Ovary (tissue), 9 donors: ENCODE data around the gene CYB5R3. TPM values are rescaled to one million over a fixed set of nuclear protein-coding genes. Genes with fewer than 3 reads are reported as not detected.
A peak's percentile ranks its signal among the peaks of the same experiment; 100 is the strongest.

Source experiments
- DNase-seq, 5 donors: peaks; one replicate each; pipeline ENCODE4 v3.0.0-alpha.2; 2019 to 2020
- H3K27ac ChIP-seq, 2 donors: fragments of 200-600 bp; one replicate each; pipeline versions ENCODE4 v1.5.1 to v1.8.0; 2019 to 2022
- H3K27me3 ChIP-seq: fragments of 200-600 bp; one replicate; pipeline ENCODE4 v1.8.0; 2022
- H3K36me3 ChIP-seq: fragments of 200-600 bp; sonication (generic); one replicate; pipeline ENCODE4 v1.5.1; 2019
- H3K4me1 ChIP-seq: one replicate; pipeline ENCODE4 v1.8.1; 2013; ENCODE audit warnings: mild to moderate bottlenecking, moderate library complexity; ENCODE audit not compliant: insufficient read depth
- H3K4me3 ChIP-seq: fragments of 200-600 bp; sonication (generic); one replicate; pipeline ENCODE4 v1.5.1; 2017
- H3K9me3 ChIP-seq, 2 donors: fragments of 200-600 bp in 1 of 2; sonication (generic) in 1 of 2; one replicate each; pipeline versions ENCODE4 v1.5.1 to v1.8.1; 2013 to 2019; ENCODE audit warnings: mild to moderate bottlenecking in 1 of 2, moderate library complexity in 1 of 2
- CTCF ChIP-seq, 3 donors: fragments of 450-650 bp in 2 of 3; fragments of 200-600 bp in 1 of 3; IDR thresholded peaks; one replicate each; pipeline versions ENCODE4 v1.5.1 to v1.8.0; 2016 to 2022; ENCODE audit warnings: antibody characterized with exemption in 3 of 3, mild to moderate bottlenecking in 1 of 3
- EP300 ChIP-seq: sonication (generic); formaldehyde crosslinking; IDR thresholded peaks from one replicate; pipeline ENCODE4 v1.6.1; 2017; ENCODE audit warnings: antibody characterized with exemption
- POLR2A ChIP-seq: fragments of 450-650 bp; IDR thresholded peaks from one replicate; pipeline ENCODE4 v1.6.1; 2017; ENCODE audit warnings: antibody characterized with exemption, mild to moderate bottlenecking, moderate library complexity
- WGBS, 3 donors: extraction: QIAGEN DNeasy Blood & Tissue Kit in 1 of 3; methylation state at CpG; one replicate each; pipeline versions ENCODE4 v1.1.5 to v1.1.7; 2013 to 2017; 5-methylcytosine and 5-hydroxymethylcytosine counted together
- intact Hi-C, 4 donors: fragments of 100-400 bp; cut with DNase I; formaldehyde crosslinking; loops; one replicate each; pipeline versions ENCODE4 v1.11.0 to v1.15.1; 2022 to 2023
- polyA plus RNA-seq, 2 donors: library from polyadenylated mRNA; stranded (reverse); fragments of 200-250 nt in 1 of 2; fragments of 350-450 nt in 1 of 2; fragmentation: Illumina TruSeq in 1 of 2; extraction: RNeasy Lipid Tissue Mini Kit (QIAGEN cat#74804) in 1 of 2; gene quantifications; one replicate each; pipeline ENCODE4 v1.2.3, GENCODE V29; 2013 to 2014
- total RNA-seq, 7 donors: library from RNA; depleted of rRNA in 2 of 7; stranded (reverse); fragments of >200 nt in 2 of 7; fragmentation: NEBNext Ultra II Directional in 3 of 7; extraction: Animal tissue kit (Norgen Biotek cat#: 25700) in 3 of 7; gene quantifications; one replicate each; pipeline versions ENCODE4 v1.1.0 to v1.2.4, GENCODE V29; 2016 to 2023
- donor health status: DM: no; HTN: no; CAD: no; lungs with moderate emphysema.
- donor health status: DM: no; HTN: no; CAD: no.
- donor health status: Bipolar disorder and iron deficiency.
- donor health status: DM: yes; HTN: yes; CAD: no.
- donor health status: DM: no; HTN: no; CAD: no.
- donor health status: DM: yes; HTN: yes; CAD: no.

Gene CYB5R3
- total and polyA plus RNA-seq, 9 donors: 56.9 to 279 (median 228) TPM

GRCh38 chr22:42684462-42685195 lies 35.4 kb upstream of the CYB5R3 start:
- peaks cover 44% of the 10 kb centered on the region for H3K4me1 ChIP-seq
- peak overlapping the region; percentile 36 to 53 for H3K27ac ChIP-seq
- no peaks in the 10 kb centered on the region for H3K9me3 ChIP-seq
- WGBS, 3 donors: 73 to 77% (median 77%) methylated on average over 11 of the region's 11 CpGs
- no peaks in the 10 kb centered on the region for H3K27me3 ChIP-seq
- intact Hi-C loops: no loop called here
- TF ChIP-seq EP300: no peak
- no peak for TF ChIP-seq POLR2A
- no peak for TF ChIP-seq CTCF (IDR thresholded peaks at IDR 0.05)
- H3K36me3 ChIP-seq: no peaks in the 10 kb centered on the region
- DNase-seq: peak in 1 of 5 donors; percentile 63
- no peak overlapping the region for H3K4me3 ChIP-seq

- intact Hi-C loops: no loop called here
- no peak overlapping the region for H3K4me3 ChIP-seq
- H3K27ac ChIP-seq: peak overlapping the region; percentile 36 to 53
- H3K27me3 ChIP-seq: no peaks in the 10 kb centered on the region
- no peaks in the 10 kb centered on the region for H3K9me3 ChIP-seq
- TF ChIP-seq EP300 (no peak), POLR2A (no peak), CTCF (IDR thresholded peaks at IDR 0.05) (no peak)
- DNase-seq: peak in 4 of 5 donors; percentile 38 to 64 (median 53)
- no peaks in the 10 kb centered on the region for H3K36me3 ChIP-seq
- H3K4me1 ChIP-seq: peaks cover 40% of the 10 kb centered on the region
- 27 to 48% (median 37%) methylated on average over 8 of the region's 8 CpGs for WGBS, 3 donors
Observed at GRCh38 chr22:42683578-42684283, 34.5 kb upstream of the CYB5R3 start.

- Histone ChIP-seq H3K4me3 (no peak overlapping the region), H3K27me3 (no peaks in the 10 kb centered on the region), H3K4me1 (peaks cover 32% of the 10 kb centered on the region), H3K36me3 (no peaks in the 10 kb centered on the region), H3K27ac (no peak overlapping the region), H3K9me3 (no peaks in the 10 kb centered on the region)
- intact Hi-C loops: no loop called here
- no peak for TF ChIP-seq POLR2A
- no peak for TF ChIP-seq CTCF (IDR thresholded peaks at IDR 0.05)
- TF ChIP-seq EP300: no peak
- 69 to 78% (median 77%) methylated on average over 10 of the region's 10 CpGs for WGBS, 3 donors
- DNase-seq: no peak
Observed at GRCh38 chr22:42682113-42682851, 33.1 kb upstream of the CYB5R3 start.

GRCh38 chr22:42680648-42681047 lies 31.5 kb upstream of the CYB5R3 start:
- Histone ChIP-seq H3K27me3 (no peaks in the 10 kb centered on the region), H3K9me3 (no peaks in the 10 kb centered on the region), H3K4me3 (no peak overlapping the region), H3K36me3 (no peaks in the 10 kb centered on the region), H3K4me1 (peaks cover 27% of the 10 kb centered on the region), H3K27ac (no peak overlapping the region)
- no peak for DNase-seq
- 79% methylated on average over 8 of the region's 8 CpGs for whole genome bisulfite sequencing, 3 donors
- intact Hi-C loops: no loop called here
- TF ChIP-seq CTCF (IDR thresholded peaks at IDR 0.05) (no peak), POLR2A (no peak), EP300 (no peak)
